ENCODE results near the gene NBAS.

GRCh38 chr2:15596968-15597367 is 35.8 kb upstream of the NBAS start:
- TF ChIP-seq, protein P1, sequence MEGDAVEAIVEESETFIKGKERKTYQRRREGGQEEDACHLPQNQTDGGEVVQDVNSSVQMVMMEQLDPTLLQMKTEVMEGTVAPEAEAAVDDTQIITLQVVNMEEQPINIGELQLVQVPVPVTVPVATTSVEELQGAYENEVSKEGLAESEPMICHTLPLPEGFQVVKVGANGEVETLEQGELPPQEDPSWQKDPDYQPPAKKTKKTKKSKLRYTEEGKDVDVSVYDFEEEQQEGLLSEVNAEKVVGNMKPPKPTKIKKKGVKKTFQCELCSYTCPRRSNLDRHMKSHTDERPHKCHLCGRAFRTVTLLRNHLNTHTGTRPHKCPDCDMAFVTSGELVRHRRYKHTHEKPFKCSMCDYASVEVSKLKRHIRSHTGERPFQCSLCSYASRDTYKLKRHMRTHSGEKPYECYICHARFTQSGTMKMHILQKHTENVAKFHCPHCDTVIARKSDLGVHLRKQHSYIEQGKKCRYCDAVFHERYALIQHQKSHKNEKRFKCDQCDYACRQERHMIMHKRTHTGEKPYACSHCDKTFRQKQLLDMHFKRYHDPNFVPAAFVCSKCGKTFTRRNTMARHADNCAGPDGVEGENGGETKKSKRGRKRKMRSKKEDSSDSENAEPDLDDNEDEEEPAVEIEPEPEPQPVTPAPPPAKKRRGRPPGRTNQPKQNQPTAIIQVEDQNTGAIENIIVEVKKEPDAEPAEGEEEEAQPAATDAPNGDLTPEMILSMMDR (conservative IDR thresholded peaks at IDR 0.05), result no peak
- no peak for TF ChIP-seq EZH2 (IDR thresholded peaks at IDR 0.05; ENCODE audit: low read depth)
